Measurements from ENCODE around the gene ZNF334. TPM values are rescaled to one million over a fixed set of nuclear protein-coding genes. Genes with fewer than 3 reads are reported as not detected.

The ZNF334 gene
- total RNA-seq, 1 donor from 2014 or later = 38.7 TPM

- Mint-ChIP-seq H3K9me3 (ENCODE audit: low read depth) (peaks cover 22% of the 10 kb centered on the region), H3K4me1 (ENCODE audit: low read depth) (peaks cover 4% of the 10 kb centered on the region), H3K4me3 (ENCODE audit: low read depth) (no peak overlapping the region), H3K36me3 (ENCODE audit: insufficient read depth) (peaks cover 30% of the 10 kb centered on the region), H3K27me3 (no peaks in the 10 kb centered on the region), H3K27ac (peak overlapping the region; percentile 23)
- TF ChIP-seq, protein P1, sequence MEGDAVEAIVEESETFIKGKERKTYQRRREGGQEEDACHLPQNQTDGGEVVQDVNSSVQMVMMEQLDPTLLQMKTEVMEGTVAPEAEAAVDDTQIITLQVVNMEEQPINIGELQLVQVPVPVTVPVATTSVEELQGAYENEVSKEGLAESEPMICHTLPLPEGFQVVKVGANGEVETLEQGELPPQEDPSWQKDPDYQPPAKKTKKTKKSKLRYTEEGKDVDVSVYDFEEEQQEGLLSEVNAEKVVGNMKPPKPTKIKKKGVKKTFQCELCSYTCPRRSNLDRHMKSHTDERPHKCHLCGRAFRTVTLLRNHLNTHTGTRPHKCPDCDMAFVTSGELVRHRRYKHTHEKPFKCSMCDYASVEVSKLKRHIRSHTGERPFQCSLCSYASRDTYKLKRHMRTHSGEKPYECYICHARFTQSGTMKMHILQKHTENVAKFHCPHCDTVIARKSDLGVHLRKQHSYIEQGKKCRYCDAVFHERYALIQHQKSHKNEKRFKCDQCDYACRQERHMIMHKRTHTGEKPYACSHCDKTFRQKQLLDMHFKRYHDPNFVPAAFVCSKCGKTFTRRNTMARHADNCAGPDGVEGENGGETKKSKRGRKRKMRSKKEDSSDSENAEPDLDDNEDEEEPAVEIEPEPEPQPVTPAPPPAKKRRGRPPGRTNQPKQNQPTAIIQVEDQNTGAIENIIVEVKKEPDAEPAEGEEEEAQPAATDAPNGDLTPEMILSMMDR (IDR thresholded peaks at IDR 0.05; ENCODE audit: unreplicated experiment) = no peak
- no peak for DNase-seq (ENCODE audit: low spot score, unreplicated experiment)
These were observed 57.6 kb downstream of the ZNF334 start for GRCh38 chr20:46455729-46456128.

Other genes with a start within 250 kb of the ZNF334 start
- 0.14 and 0.20 TPM in 2 replicates for gene CDH22, start 205.1 kb downstream of the ZNF334 start, total RNA-seq
- 77.2 and 79.6 TPM in 2 replicates for gene ELMO2, start 106.9 kb downstream of the ZNF334 start, total RNA-seq
- gene OCSTAMP, start 37.1 kb upstream of the ZNF334 start, total RNA-seq = not detected in 2 replicates
- 2.9 and 5.0 TPM in 2 replicates for gene SLC13A3, start 137.9 kb upstream of the ZNF334 start, total RNA-seq
- 11.1 and 11.5 TPM in 2 replicates for gene TP53RK, start 175.9 kb upstream of the ZNF334 start, total RNA-seq
- gene SLC2A10, start 196.1 kb upstream of the ZNF334 start, total RNA-seq = 16.1 and 16.6 TPM in 2 replicates